GM12878 (cell line): ENCODE results near the gene ZNF260. TPM values are rescaled to one million over a fixed set of nuclear protein-coding genes. Genes with fewer than 3 reads are reported as not detected.

ENCODE experiments used
- ATAC-seq: fragments of 200-7000 bp; cut with Tn5 transposase; 3 replicates; pipeline ENCODE4 v1.9.1; 2020; ENCODE audit warnings: mild to moderate bottlenecking, moderate library complexity
- BruUV-seq: library from RNA; stranded (reverse); fragments of 400-500 nt; replicated peaks from 2 replicates; lab custom pipeline; 2021; lab: Mats Ljungman, UMichigan
- CTCF ChIA-PET: fragments of 300-600 bp; sonication (Branson Sonifier 250); formaldehyde crosslinking; extraction: SDS; loops from one replicate; lab custom pipeline; 2021; ENCODE audit warnings: inconsistent platforms; lab: Yijun Ruan, JAX
- POLR2A ChIA-PET: fragments of 350-600 bp; formaldehyde crosslinking; extraction: SDS; loops from one replicate; lab custom pipeline; 2021; ENCODE audit warnings: inconsistent platforms; lab: Charles Lee
- RAD21 ChIA-PET: fragments of 300-600 bp; sonication (Branson Sonifier 250); formaldehyde crosslinking; loops from one replicate; lab custom pipeline; 2023; ENCODE audit warnings: antibody characterized with exemption; ENCODE audit not compliant: unreplicated experiment; lab: Charles Lee
- SMC1A ChIA-PET: fragments of 300-600 bp; sonication (Branson Sonifier 250); formaldehyde crosslinking; loops from one replicate; lab custom pipeline; 2023; ENCODE audit not compliant: unreplicated experiment, uncharacterized antibody; lab: Charles Lee
- DNase-seq: peaks from one replicate; pipeline ENCODE4 v3.0.0-alpha.2; 2011; ENCODE audit warnings: low read depth, low spot score
- FAIRE-seq: peaks from 3 replicates; lab custom pipeline; 2011; peaks lifted over from hg19 to GRCh38; lab: Jason Lieb, UNC
- H2AFZ ChIP-seq: 2 replicates; pipeline ENCODE4 v1.6.0; 2011; ENCODE audit warnings: low read depth, low read length, control low read depth; ENCODE audit not compliant: control insufficient read depth
- H3K27ac ChIP-seq: 2 replicates; pipeline ENCODE4 v1.5.1; 2011; ENCODE audit warnings: control low read depth; ENCODE audit not compliant: control insufficient read depth, insufficient read depth
- H3K27me3 ChIP-seq, 2 experiments: replicated peaks in 1 of 2; 2 replicates each; pipeline versions ENCODE4 v1.6.0 to v1.6.1; 2011; ENCODE audit warnings: low read length in 1 of 2; ENCODE audit not compliant: control insufficient read depth in 2 of 2, insufficient read depth in 2 of 2
- H3K36me3 ChIP-seq, 2 experiments: 2 replicates each; pipeline ENCODE4 v1.5.1; 2011; ENCODE audit warnings: low read length in 1 of 2; ENCODE audit not compliant: control insufficient read depth in 2 of 2, insufficient read depth in 2 of 2
- H3K4me1 ChIP-seq: 2 replicates; pipeline ENCODE4 v1.6.1; 2011; ENCODE audit warnings: mild to moderate bottlenecking, low read length, moderate library complexity, mixed read lengths; ENCODE audit not compliant: control insufficient read depth, insufficient read depth
- H3K4me2 ChIP-seq: 2 replicates; pipeline ENCODE4 v1.6.0; 2011; ENCODE audit warnings: control low read depth; ENCODE audit not compliant: control insufficient read depth, insufficient read depth
- H3K4me3 ChIP-seq: fragments of 200-600 bp; sonication (generic); 2 replicates; pipeline ENCODE4 v1.5.1; 2016
- H3K79me2 ChIP-seq: 2 replicates; pipeline ENCODE4 v1.6.0; 2011; ENCODE audit warnings: low read length; ENCODE audit not compliant: control insufficient read depth, insufficient read depth
- H3K9ac ChIP-seq: 2 replicates; pipeline ENCODE4 v1.8.0; 2011; ENCODE audit warnings: low read length, control low read depth, mixed read lengths; ENCODE audit not compliant: control insufficient read depth, insufficient read depth
- H3K9me3 ChIP-seq: replicated peaks from 3 replicates; pipeline ENCODE4 v1.5.1; 2011; ENCODE audit warnings: mild to moderate bottlenecking, low read length; ENCODE audit not compliant: control insufficient read depth, insufficient read depth
- H4K20me1 ChIP-seq: 2 replicates; pipeline ENCODE4 v1.6.0; 2011; ENCODE audit not compliant: control insufficient read depth, insufficient read depth
- CBFB ChIP-seq: IDR thresholded peaks from 2 replicates; pipeline ENCODE4 v1.6.1; 2016; ENCODE audit warnings: antibody characterized with exemption, low read depth
- CREB1 ChIP-seq: IDR thresholded peaks from 2 replicates; pipeline ENCODE4 v1.6.1; 2012; ENCODE audit warnings: low read depth, mild to moderate bottlenecking, inconsistent platforms
- HDGF ChIP-seq: fragments of 450-650 bp; IDR thresholded peaks from 2 replicates; pipeline ENCODE4 v1.6.1; 2016; ENCODE audit warnings: antibody characterized with exemption
- JUNB ChIP-seq: IDR thresholded peaks from 2 replicates; pipeline ENCODE4 v1.6.1; 2016; ENCODE audit warnings: antibody characterized with exemption, mild to moderate bottlenecking
- NKRF ChIP-seq: fragments of 450-650 bp; conservative IDR thresholded peaks from 2 replicates; pipeline ENCODE4 v1.6.1; 2017; ENCODE audit warnings: mild to moderate bottlenecking, moderate library complexity
- NR2C2 ChIP-seq: IDR thresholded peaks from 2 replicates; pipeline ENCODE4 v1.6.1; 2011; ENCODE audit warnings: borderline replicate concordance, low read depth; ENCODE audit not compliant: control insufficient read depth, insufficient read length
- PAX5 ChIP-seq: IDR thresholded peaks from 2 replicates; pipeline ENCODE4 v1.6.1; 2011; ENCODE audit warnings: low read depth, low read length, borderline replicate concordance
- RB1 ChIP-seq: fragments of 450-650 bp; formaldehyde crosslinking; IDR thresholded peaks from 2 replicates; pipeline ENCODE4 v1.6.1; 2017; ENCODE audit warnings: mild to moderate bottlenecking, borderline replicate concordance
- RUNX3 ChIP-seq: IDR thresholded peaks from 2 replicates; pipeline ENCODE4 v1.6.1; 2012; ENCODE audit warnings: low read length, inconsistent platforms
- SIN3A ChIP-seq: IDR thresholded peaks from 2 replicates; pipeline ENCODE4 v1.6.1; 2012; ENCODE audit warnings: low read depth, low read length, improper control_type of control experiment
- SIX5 ChIP-seq: IDR thresholded peaks from 2 replicates; pipeline ENCODE4 v1.6.1; 2011; ENCODE audit warnings: mild to moderate bottlenecking, low read depth, low read length, moderate library complexity; ENCODE audit not compliant: severe bottlenecking
- TARDBP ChIP-seq: IDR thresholded peaks from 2 replicates; pipeline ENCODE4 v1.6.1; 2016; ENCODE audit warnings: borderline replicate concordance
- ZBTB40 ChIP-seq: fragments of 450-650 bp; IDR thresholded peaks from 2 replicates; pipeline ENCODE4 v1.6.1; 2016; ENCODE audit warnings: mild to moderate bottlenecking, moderate library complexity, borderline replicate concordance
- ZNF687 ChIP-seq: fragments of 450-650 bp; IDR thresholded peaks from 2 replicates; pipeline ENCODE4 v1.6.1; 2017; ENCODE audit warnings: mild to moderate bottlenecking, moderate library complexity
- WGBS: methylation state at CpG from one replicate; pipeline ENCODE4 v1.1.6; 2016; ENCODE audit warnings: low lambda C conversion rate; ENCODE audit not compliant: insufficient replicate concordance, insufficient coverage; ENCODE audit errors: missing lambda C conversion rate; 5-methylcytosine and 5-hydroxymethylcytosine counted together
- in situ Hi-C: fragments of 300-500 bp; cut with MboI; formaldehyde crosslinking; loops from 9 replicates; pipeline ENCODE4 v1.14.3; 2018; ENCODE audit warnings: mixed read lengths
- intact Hi-C: fragments of 100-400 bp; cut with micrococcal nuclease; formaldehyde crosslinking; loops from one replicate; pipeline ENCODE4 v1.14.2; 2022; ENCODE audit not compliant: unreplicated experiment
- polyA plus RNA-seq, 11 experiments: library from polyadenylated mRNA; depleted of rRNA in 4 of 11; unstranded in 6 of 11; stranded (reverse) in 5 of 11; fragments of >200 nt; fragmentation: Nextera tagmentation in 4 of 11; fragmentation: Illumina TruSeq in 1 of 11; extraction: Ambion mirVana in 4 of 11; extraction: Trizol in 1 of 11; gene quantifications; 1 replicate in 1 of 11; 2 replicates in 10 of 11; pipeline versions ENCODE4 v1.2.1 to v1.2.3, GENCODE V29; 2011 to 2016; ENCODE audit warnings: inconsistent platforms in 2 of 11, missing spikeins in 2 of 11, low read depth in 1 of 11
- total RNA-seq, 4 experiments: library from RNA; depleted of rRNA in 3 of 4; stranded (reverse); fragments of >200 nt in 3 of 4; fragmentation: Illumina TruSeq in 1 of 4; extraction: Trizol in 1 of 4; gene quantifications; 2 replicates each; pipeline versions ENCODE4 v1.2.1 to v1.2.3, GENCODE V29; 2013 to 2021

The ZNF260 gene
- total and polyA plus RNA-seq, 10 of the 15 experiments (the other 5 are each of a cell fraction or from before 2014, with no cell fraction given): 1.9 to 9.7 (median 7.1) TPM

DNA sequence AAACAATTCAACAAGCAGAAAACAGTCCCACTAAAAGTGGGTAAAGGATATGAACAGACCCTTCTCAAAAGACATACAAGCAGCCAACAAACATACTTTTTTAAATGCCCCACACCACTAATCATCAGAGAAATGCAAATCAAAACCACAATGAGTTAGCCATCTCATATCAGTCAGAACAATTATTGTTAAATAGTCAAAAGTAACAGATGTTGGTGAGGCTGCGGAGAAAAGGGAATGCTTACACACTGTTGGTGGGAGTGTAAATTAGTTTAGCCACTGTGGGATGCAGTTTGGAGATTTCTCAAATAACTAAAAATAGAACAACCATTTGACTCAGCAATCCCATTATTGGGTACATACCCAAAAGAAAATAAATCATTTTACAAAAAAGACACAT, 36.3 kb upstream of the ZNF260 start:
- CTCF ChIA-PET: no interaction called here
- BruUV-seq: no TSS peak
- POLR2A ChIA-PET: no interaction called here
- SMC1A ChIA-PET: no interaction called here
- Histone ChIP-seq H3K27me3 (no peaks in the 10 kb centered on the region), H3K4me1 (no peaks in the 10 kb centered on the region), H2AFZ (no peak overlapping the region), H3K9ac (no peak overlapping the region), H3K27ac (no peak overlapping the region), H3K4me3 (no peak overlapping the region), H3K36me3 (peaks cover 0 to 3% of the 10 kb centered on the region in 2 experiments; a peak in 3 of 4 replicates), H4K20me1 (no peaks in the 10 kb centered on the region), H3K79me2 (no peaks in the 10 kb centered on the region), H3K4me2 (no peak overlapping the region), H3K9me3 (peaks cover 29% of the 10 kb centered on the region)
- in situ Hi-C loops: no loop called here
- WGBS: 100% methylated on average over 1 of the region's 1 CpG
- ATAC-seq (no peak), FAIRE-seq (no peak), DNase-seq (no peak)
- intact Hi-C loops: no loop called here
- RAD21 ChIA-PET: no interaction called here
- no peak for TF ChIP-seq HDGF
- TF ChIP-seq RB1: no peak
- no peak for TF ChIP-seq TARDBP
- no peak for TF ChIP-seq RUNX3
- no peak for TF ChIP-seq CREB1
- TF ChIP-seq SIX5: no peak
- TF ChIP-seq NKRF: no peak
- no peak for TF ChIP-seq NR2C2
- TF ChIP-seq ZBTB40: no peak
- no peak for TF ChIP-seq SIN3A
- no peak for TF ChIP-seq JUNB
- TF ChIP-seq PAX5: no peak
- TF ChIP-seq CBFB: no peak
- TF ChIP-seq ZNF687: no peak
